Caco-2 (cell line): Measurements from ENCODE around the gene ZNF280C. TPM values are rescaled to one million over a fixed set of nuclear protein-coding genes. Genes with fewer than 3 reads are reported as not detected.

Source experiments
- BruUV-seq: library from RNA; stranded (reverse); fragments of 400-500 nt; replicated peaks from 2 replicates; lab custom pipeline; 2021; lab: Mats Ljungman, UMichigan
- CTCF ChIA-PET: fragments of 300-600 bp; sonication (Branson Sonifier 250); formaldehyde crosslinking; loops from one replicate; lab custom pipeline; 2022; ENCODE audit warnings: antibody characterized with exemption; lab: Charles Lee
- POLR2A ChIA-PET: fragments of 300-600 bp; sonication (Branson Sonifier 250); formaldehyde crosslinking; loops from one replicate; lab custom pipeline; 2022; ENCODE audit warnings: antibody characterized with exemption; lab: Charles Lee
- DNase-seq, 2 experiments: peaks; one replicate each; pipeline versions ENCODE4 v3.0.0 to v3.0.0-alpha.2; 2020 to 2022
- H3K27me3 ChIP-seq: replicated peaks from 2 replicates; pipeline ENCODE4 v1.6.0; 2011; ENCODE audit warnings: low read length; ENCODE audit not compliant: control insufficient read depth, insufficient read depth
- H3K36me3 ChIP-seq: 2 replicates; pipeline ENCODE4 v1.5.1; 2011; ENCODE audit warnings: low read length; ENCODE audit not compliant: control insufficient read depth, insufficient read depth
- H3K4me1 ChIP-seq: fragments of 250-450 bp; sonication (Bioruptor Pico); 2 replicates; pipeline ENCODE4 v1.5.1; 2020; ENCODE audit warnings: mild to moderate bottlenecking
- H3K4me3 ChIP-seq: 2 replicates; pipeline ENCODE4 v1.5.1; 2011; ENCODE audit warnings: low read depth, mild to moderate bottlenecking, control low read depth, low read length
- H3K9me3 ChIP-seq: fragments of 250-450 bp; sonication (Bioruptor Pico); 2 replicates; pipeline ENCODE4 v1.5.1; 2020; ENCODE audit warnings: mild to moderate bottlenecking, moderate library complexity
- H3K27ac Mint-ChIP-seq: one replicate; pipeline ENCODE4 v1.8.0; 2022; ENCODE audit warnings: mixed read lengths; ENCODE audit not compliant: unreplicated experiment
- H3K27me3 Mint-ChIP-seq: one replicate; pipeline ENCODE4 v1.8.0; 2022; ENCODE audit warnings: mixed read lengths; ENCODE audit not compliant: insufficient read depth, unreplicated experiment
- H3K36me3 Mint-ChIP-seq: one replicate; pipeline ENCODE4 v1.8.0; 2022; ENCODE audit warnings: mild to moderate bottlenecking, mixed read lengths; ENCODE audit not compliant: insufficient read depth, unreplicated experiment
- H3K4me1 Mint-ChIP-seq: one replicate; pipeline ENCODE4 v1.8.0; 2022; ENCODE audit warnings: low read depth, mixed read lengths; ENCODE audit not compliant: unreplicated experiment
- H3K4me3 Mint-ChIP-seq: one replicate; pipeline ENCODE4 v1.8.0; 2022; ENCODE audit warnings: mild to moderate bottlenecking, moderate library complexity, mixed read lengths; ENCODE audit not compliant: unreplicated experiment
- H3K9me3 Mint-ChIP-seq: one replicate; pipeline ENCODE4 v1.8.0; 2022; ENCODE audit warnings: mixed read lengths; ENCODE audit not compliant: unreplicated experiment
- intact Hi-C: fragments of 100-400 bp; cut with micrococcal nuclease; formaldehyde crosslinking; loops from one replicate; pipeline ENCODE4 v1.10.0; 2022; ENCODE audit not compliant: unreplicated experiment
- total RNA-seq: library from RNA; stranded (reverse); gene quantifications from 2 replicates; pipeline ENCODE4 v1.2.3, GENCODE V29; 2022
- TF ChIP-seq, protein P1 (sequence below), 2 experiments: fragments of 200-600 bp in 1 of 2; IDR thresholded peaks; 1 replicate in 1 of 2; 2 replicates in 1 of 2; pipeline versions ENCODE4 v1.5.1 to v1.8.0; 2011 to 2022; ENCODE audit warnings: antibody characterized with exemption in 1 of 2, control low read depth in 1 of 2, inconsistent platforms in 1 of 2, low read depth in 1 of 2, low read length in 1 of 2, mild to moderate bottlenecking in 1 of 2, moderate library complexity in 1 of 2; ENCODE audit not compliant: insufficient read depth in 1 of 2, severe bottlenecking in 1 of 2, unreplicated experiment in 1 of 2

Gene ZNF280C
- total RNA-seq, 1 experiment from 2014 or later = 6.4 TPM

DNA sequence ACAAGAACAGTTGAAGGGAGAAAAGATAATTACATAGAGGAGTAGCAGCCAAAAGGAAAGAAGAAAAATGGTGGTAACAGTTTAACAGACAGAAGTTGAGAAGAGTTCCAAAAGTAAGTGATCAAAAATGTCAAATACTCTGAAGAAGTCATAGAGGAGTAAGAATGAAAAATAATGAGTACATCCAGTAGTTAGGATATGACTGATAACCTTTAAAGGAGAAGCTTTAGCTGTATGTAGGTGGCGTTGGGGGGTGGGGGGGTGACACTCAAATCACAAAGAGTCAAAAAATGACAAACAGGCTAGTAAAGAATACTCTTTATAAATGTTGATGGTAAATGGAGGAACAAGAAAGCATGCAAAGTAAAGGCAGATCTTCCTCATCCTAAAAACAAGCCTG lies 56.3 kb downstream of the ZNF280C start:
- Histone ChIP-seq H3K27me3 (no peaks in the 10 kb centered on the region), H3K36me3 (no peaks in the 10 kb centered on the region), H3K9me3 (no peaks in the 10 kb centered on the region), H3K4me3 (no peak overlapping the region), H3K4me1 (no peaks in the 10 kb centered on the region)
- H3K27me3 Mint-ChIP-seq = no peaks in the 10 kb centered on the region
- BruUV-seq = no TSS peak
- intact Hi-C loops = no loop called here
- H3K4me3 Mint-ChIP-seq = no peak overlapping the region
- no peaks in the 10 kb centered on the region for H3K4me1 Mint-ChIP-seq
- peaks cover 14% of the 10 kb centered on the region for H3K36me3 Mint-ChIP-seq
- DNase-seq = no peak
- CTCF ChIA-PET = no interaction called here
- POLR2A ChIA-PET = no interaction called here
- H3K9me3 Mint-ChIP-seq = no peaks in the 10 kb centered on the region
- TF ChIP-seq, protein P1, sequence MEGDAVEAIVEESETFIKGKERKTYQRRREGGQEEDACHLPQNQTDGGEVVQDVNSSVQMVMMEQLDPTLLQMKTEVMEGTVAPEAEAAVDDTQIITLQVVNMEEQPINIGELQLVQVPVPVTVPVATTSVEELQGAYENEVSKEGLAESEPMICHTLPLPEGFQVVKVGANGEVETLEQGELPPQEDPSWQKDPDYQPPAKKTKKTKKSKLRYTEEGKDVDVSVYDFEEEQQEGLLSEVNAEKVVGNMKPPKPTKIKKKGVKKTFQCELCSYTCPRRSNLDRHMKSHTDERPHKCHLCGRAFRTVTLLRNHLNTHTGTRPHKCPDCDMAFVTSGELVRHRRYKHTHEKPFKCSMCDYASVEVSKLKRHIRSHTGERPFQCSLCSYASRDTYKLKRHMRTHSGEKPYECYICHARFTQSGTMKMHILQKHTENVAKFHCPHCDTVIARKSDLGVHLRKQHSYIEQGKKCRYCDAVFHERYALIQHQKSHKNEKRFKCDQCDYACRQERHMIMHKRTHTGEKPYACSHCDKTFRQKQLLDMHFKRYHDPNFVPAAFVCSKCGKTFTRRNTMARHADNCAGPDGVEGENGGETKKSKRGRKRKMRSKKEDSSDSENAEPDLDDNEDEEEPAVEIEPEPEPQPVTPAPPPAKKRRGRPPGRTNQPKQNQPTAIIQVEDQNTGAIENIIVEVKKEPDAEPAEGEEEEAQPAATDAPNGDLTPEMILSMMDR (IDR thresholded peaks at IDR 0.05; ENCODE audit: insufficient read depth in 1 of 2, low read depth in 1 of 2, low read length in 1 of 2, severe bottlenecking in 1 of 2, unreplicated experiment in 1 of 2) = no peak
- no peak overlapping the region for H3K27ac Mint-ChIP-seq

DNA sequence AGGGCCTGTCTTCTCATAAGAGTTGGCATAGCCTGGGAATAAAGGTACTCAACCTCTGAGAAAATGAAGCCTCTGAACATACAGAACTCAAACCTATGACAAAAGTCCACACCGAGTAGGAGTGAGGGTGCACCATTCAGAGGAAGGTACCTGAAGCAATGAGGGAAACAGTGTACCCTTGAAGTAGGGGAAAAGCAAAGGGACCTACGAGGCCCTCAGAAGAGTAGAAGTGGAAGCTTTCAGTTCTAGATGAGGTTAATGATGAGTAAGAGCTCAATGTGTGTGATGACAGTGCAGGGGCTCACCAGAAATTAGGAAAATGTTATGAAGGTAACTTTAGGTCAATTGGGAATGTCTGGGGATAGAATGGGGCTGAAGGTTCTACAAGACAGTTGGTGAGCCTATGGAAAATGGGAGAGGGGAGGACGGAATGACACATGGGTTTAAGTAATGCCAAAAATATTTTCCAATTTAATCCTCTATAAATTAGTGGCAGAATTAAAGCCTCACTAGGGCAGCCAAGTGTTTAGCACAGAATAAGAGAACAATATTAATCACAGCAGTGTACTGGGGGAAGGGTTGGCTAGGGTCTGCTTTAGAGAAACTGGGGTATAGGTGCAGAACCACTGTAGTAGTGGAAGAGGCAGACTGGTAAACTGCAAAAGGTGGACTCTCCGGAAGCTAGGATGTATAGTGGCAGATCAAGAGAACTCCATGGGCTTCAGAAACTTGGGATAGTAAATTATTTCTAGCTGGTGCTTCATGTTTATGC lies 57.1 kb downstream of the ZNF280C start:
- Mint-ChIP-seq H3K36me3 (peaks cover 16% of the 10 kb centered on the region), H3K27me3 (no peaks in the 10 kb centered on the region), H3K27ac (no peak overlapping the region), H3K9me3 (no peaks in the 10 kb centered on the region), H3K4me3 (no peak overlapping the region), H3K4me1 (no peaks in the 10 kb centered on the region)
- H3K4me3 ChIP-seq = no peak overlapping the region
- no peaks in the 10 kb centered on the region for H3K27me3 ChIP-seq
- CTCF ChIA-PET = no interaction called here
- POLR2A ChIA-PET = no interaction called here
- no peaks in the 10 kb centered on the region for H3K4me1 ChIP-seq
- no peaks in the 10 kb centered on the region for H3K36me3 ChIP-seq
- H3K9me3 ChIP-seq = no peaks in the 10 kb centered on the region
- intact Hi-C loops = no loop called here
- BruUV-seq = no TSS peak
- DNase-seq = no peak
- TF ChIP-seq, protein P1 (IDR thresholded peaks at IDR 0.05; ENCODE audit: insufficient read depth in 1 of 2, low read depth in 1 of 2, low read length in 1 of 2, severe bottlenecking in 1 of 2, unreplicated experiment in 1 of 2) = no peak

DNA sequence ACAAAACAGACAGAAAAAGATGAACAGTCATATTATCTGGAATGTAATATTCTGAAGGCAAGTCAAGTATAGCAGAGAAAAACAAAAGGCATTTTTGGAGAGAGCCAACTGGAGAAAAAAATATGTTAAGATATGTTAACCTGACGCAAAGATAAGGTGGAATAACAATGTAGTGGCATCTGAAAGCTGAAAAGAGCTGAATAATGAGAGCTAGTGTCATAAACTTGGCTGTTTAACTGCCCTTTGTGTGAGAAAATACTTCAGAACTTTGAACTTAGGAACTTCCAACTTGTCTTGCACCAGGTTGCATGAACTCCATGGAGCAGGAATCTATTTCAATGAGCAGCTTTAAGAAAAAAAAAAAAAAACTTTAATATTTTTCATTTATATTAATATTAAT lies 64.1 kb downstream of the ZNF280C start:
- ChIA-PET CTCF (no interaction called here), POLR2A (no interaction called here)
- Mint-ChIP-seq H3K36me3 (peaks cover 16% of the 10 kb centered on the region), H3K27me3 (no peaks in the 10 kb centered on the region), H3K27ac (no peak overlapping the region), H3K4me1 (no peaks in the 10 kb centered on the region), H3K4me3 (no peak overlapping the region), H3K9me3 (no peaks in the 10 kb centered on the region)
- H3K4me1 ChIP-seq = no peaks in the 10 kb centered on the region
- no peak overlapping the region for H3K4me3 ChIP-seq
- no peaks in the 10 kb centered on the region for H3K27me3 ChIP-seq
- TF ChIP-seq, protein P1 (IDR thresholded peaks at IDR 0.05; ENCODE audit: insufficient read depth in 1 of 2, low read depth in 1 of 2, low read length in 1 of 2, severe bottlenecking in 1 of 2, unreplicated experiment in 1 of 2) = no peak
- intact Hi-C loops = no loop called here
- BruUV-seq = no TSS peak
- no peaks in the 10 kb centered on the region for H3K36me3 ChIP-seq
- no peaks in the 10 kb centered on the region for H3K9me3 ChIP-seq
- DNase-seq = no peak
